ENCODE data around the gene F7. TPM values are rescaled to one million over a fixed set of nuclear protein-coding genes. Genes with fewer than 3 reads are reported as not detected.

The F7 gene
- total and polyA plus RNA-seq, 4 donors = 0.04 to 0.26 (median 0.14) TPM

GRCh38 chr13:113112893-113113845, 7.6 kb downstream of the F7 start:
- ATAC-seq (ENCODE audit: insufficient read depth, low FRiP score) (no peak), DNase-seq (peak in 1 of 3 donors; percentile 8)
- Histone ChIP-seq H3K4me1 (ENCODE audit: control insufficient read depth in 5 of 5, insufficient read depth in 5 of 5, low read length in 5 of 5) (peaks cover 0 to 11% (median 0%) of the 10 kb centered on the region in 5 donors), H3K36me3 (ENCODE audit: control insufficient read depth in 4 of 4, insufficient read depth in 4 of 4, low read length in 4 of 4) (no peaks in the 10 kb centered on the region), H3K9me3 (ENCODE audit: control insufficient read depth in 4 of 4, insufficient read depth in 3 of 4, low read length in 3 of 4) (peaks cover 0 to 6% (median 0%) of the 10 kb centered on the region in 4 donors), H3K9ac (ENCODE audit: insufficient read depth in 1 of 2, low read length in 2 of 2) (no peak overlapping the region), H3K27ac (ENCODE audit: low read depth in 1 of 2, low read length in 1 of 2) (no peak overlapping the region), H3K4me3 (no peak overlapping the region), H3K27me3 (ENCODE audit: control insufficient read depth in 3 of 3, insufficient read depth in 3 of 3, low read length in 2 of 3) (peaks cover 3 to 14% (median 14%) of the 10 kb centered on the region in 3 donors)
- WGBS, 2 donors = 45 to 63% methylated on average over 9 of the region's 9 CpGs
- TF ChIP-seq CTCF (IDR thresholded peaks at IDR 0.05; ENCODE audit: control extremely low read depth, extremely low read depth) = no peak

GRCh38 chr13:113113846-113114271, 8.3 kb downstream of the F7 start:
- WGBS, 2 donors = 92 to 94% methylated on average over 8 of the region's 8 CpGs
- no peak overlapping the region for H3K9ac ChIP-seq (ENCODE audit: insufficient read depth in 1 of 2, low read length in 2 of 2)
- H3K4me3 ChIP-seq = no peak overlapping the region
- H3K9me3 ChIP-seq (ENCODE audit: control insufficient read depth in 4 of 4, insufficient read depth in 3 of 4, low read length in 3 of 4) = peaks cover 0 to 9% (median 0%) of the 10 kb centered on the region in 4 donors
- DNase-seq (peak in 1 of 3 donors; percentile 5), ATAC-seq (ENCODE audit: insufficient read depth, low FRiP score) (no peak)
- no peak overlapping the region for H3K27ac ChIP-seq (ENCODE audit: low read depth in 1 of 2, low read length in 1 of 2)
- peaks cover 3 to 14% (median 14%) of the 10 kb centered on the region in 3 donors for H3K27me3 ChIP-seq (ENCODE audit: control insufficient read depth in 3 of 3, insufficient read depth in 3 of 3, low read length in 2 of 3)
- H3K4me1 ChIP-seq (ENCODE audit: control insufficient read depth in 5 of 5, insufficient read depth in 5 of 5, low read length in 5 of 5) = peaks cover 0 to 11% (median 0%) of the 10 kb centered on the region in 5 donors
- no peak for TF ChIP-seq CTCF (IDR thresholded peaks at IDR 0.05; ENCODE audit: control extremely low read depth, extremely low read depth)
- H3K36me3 ChIP-seq (ENCODE audit: control insufficient read depth in 4 of 4, insufficient read depth in 4 of 4, low read length in 4 of 4) = no peaks in the 10 kb centered on the region

GRCh38 chr13:113114511-113115362, 9.1 kb downstream of the F7 start:
- ATAC-seq (ENCODE audit: insufficient read depth, low FRiP score) = no peak
- no peak overlapping the region for H3K27ac ChIP-seq (ENCODE audit: low read depth in 1 of 2, low read length in 1 of 2)
- peaks cover 0 to 9% (median 4%) of the 10 kb centered on the region in 5 donors for H3K4me1 ChIP-seq (ENCODE audit: control insufficient read depth in 5 of 5, insufficient read depth in 5 of 5, low read length in 5 of 5)
- peak in 1 of 3 donors; percentile 12 for DNase-seq
- H3K9ac ChIP-seq (ENCODE audit: insufficient read depth in 1 of 2, low read length in 2 of 2) = no peak overlapping the region
- peaks cover under 1 to 13% (median 13%) of the 10 kb centered on the region in 3 donors for H3K27me3 ChIP-seq (ENCODE audit: control insufficient read depth in 3 of 3, insufficient read depth in 3 of 3, low read length in 2 of 3)
- no peak overlapping the region for H3K4me3 ChIP-seq
- WGBS, 2 donors = 86 to 93% methylated on average over 17 of the region's 17 CpGs
- no peaks in the 10 kb centered on the region for H3K36me3 ChIP-seq (ENCODE audit: control insufficient read depth in 4 of 4, insufficient read depth in 4 of 4, low read length in 4 of 4)
- peaks cover 0 to 3% (median 0%) of the 10 kb centered on the region in 4 donors for H3K9me3 ChIP-seq (ENCODE audit: control insufficient read depth in 4 of 4, insufficient read depth in 3 of 4, low read length in 3 of 4)
- no peak for TF ChIP-seq CTCF (IDR thresholded peaks at IDR 0.05; ENCODE audit: control extremely low read depth, extremely low read depth)
